H1 (cell line): ENCODE results near the gene SF3B2. TPM values are rescaled to one million over a fixed set of nuclear protein-coding genes. Genes with fewer than 3 reads are reported as not detected.

Source experiments
- CHD2 ChIP-seq: IDR thresholded peaks from 2 replicates; pipeline ENCODE4 v1.6.1; 2012; ENCODE audit warnings: low read length, improper control_type of control experiment
- CHD7 ChIP-seq: fragments of 300-600 bp; sonication (generic); IDR thresholded peaks from 2 replicates; pipeline ENCODE4 v1.7.1; 2012; ENCODE audit warnings: low read length, moderate library complexity, mild to moderate bottlenecking, inconsistent platforms; ENCODE audit not compliant: insufficient replicate concordance
- CTCF ChIP-seq, 3 experiments: IDR thresholded peaks; 1 replicate in 2 of 3; 2 replicates in 1 of 3; pipeline versions ENCODE4 v1.5.1 to v1.6.1; 2011; ENCODE audit warnings: low read length in 3 of 3, mild to moderate bottlenecking in 3 of 3, inconsistent platforms in 2 of 3, low read depth in 1 of 3, moderate library complexity in 1 of 3; ENCODE audit not compliant: insufficient read depth in 1 of 3; ENCODE audit errors: control extremely low read depth in 1 of 3
- KDM1A ChIP-seq: fragments of 200-600, 300-600 bp; sonication (generic); IDR thresholded peaks from 2 replicates; pipeline ENCODE4 v1.7.1; 2016; ENCODE audit warnings: mild to moderate bottlenecking, low read length, borderline replicate concordance
- MAX ChIP-seq: IDR thresholded peaks from 2 replicates; pipeline ENCODE4 v1.6.1; 2012; ENCODE audit warnings: inconsistent platforms
- RAD21 ChIP-seq, 2 experiments: IDR thresholded peaks in 1 of 2; conservative IDR thresholded peaks in 1 of 2; 2 replicates each; pipeline ENCODE4 v1.6.1; 2011; ENCODE audit warnings: low read depth in 2 of 2, low read length in 2 of 2, improper control_type of control experiment in 1 of 2, inconsistent platforms in 1 of 2, mild to moderate bottlenecking in 1 of 2, moderate library complexity in 1 of 2
- RBBP5 ChIP-seq: IDR thresholded peaks from 2 replicates; pipeline ENCODE4 v1.7.1; 2012; ENCODE audit warnings: low read depth, mild to moderate bottlenecking, inconsistent platforms, low read length, moderate library complexity, borderline replicate concordance
- RXRA ChIP-seq: IDR thresholded peaks from 2 replicates; pipeline ENCODE4 v1.6.1; 2011; ENCODE audit warnings: low read depth, mild to moderate bottlenecking, low read length, moderate library complexity; ENCODE audit not compliant: insufficient read depth
- TEAD4 ChIP-seq: IDR thresholded peaks from 2 replicates; pipeline ENCODE4 v1.6.1; 2012; ENCODE audit warnings: low read depth, low read length, inconsistent platforms, mixed read lengths
- polyA plus RNA-seq, 7 experiments: library from polyadenylated mRNA; depleted of rRNA in 3 of 7; stranded (reverse) in 5 of 7; unstranded in 2 of 7; fragments of >200 nt in 5 of 7; fragments of 200-250 nt in 2 of 7; gene quantifications; 1 replicate in 5 of 7; 2 replicates in 1 of 7; 4 replicates in 1 of 7; pipeline versions ENCODE4 v1.2.1 to v1.2.3, GENCODE V29; 2011 to 2013; ENCODE audit warnings: missing spikeins in 2 of 7, mixed read lengths in 2 of 7
- total RNA-seq: library from RNA; stranded (reverse); fragmentation: NEBNext Ultra II Directional; extraction: Animal tissue kit (Norgen Biotek cat#: 25700); gene quantifications from 2 replicates; pipeline ENCODE4 v1.2.1, GENCODE V29; 2021

The SF3B2 gene
- total and polyA plus RNA-seq, 2 of the 8 experiments (the other 6 are each of a cell fraction or from before 2014, with no cell fraction given), result 182 to 237 TPM

- TF ChIP-seq CHD7 (no peak), KDM1A (no peak), CTCF (IDR thresholded peaks at IDR 0.05; ENCODE audit: control extremely low read depth in 1 of 3, insufficient read depth in 1 of 3, low read depth in 1 of 3, low read length in 3 of 3) (no peak), RAD21 (IDR thresholded peaks at IDR 0.05 in 1 of 2, conservative IDR thresholded peaks at IDR 0.05 in 1 of 2; ENCODE audit: low read depth in 2 of 2, low read length in 2 of 2) (no peak), RBBP5 (no peak), TEAD4 (no peak), RXRA (no peak), CHD2 (no peak), MAX (no peak)
Measured at GRCh38 chr11:66036334-66036710, 15.8 kb upstream of the SF3B2 start (continued).
